GM12865 (cell line): ENCODE results near the gene TSR2.
A peak's percentile ranks its signal among the peaks of the same experiment; 100 is the strongest.

ENCODE experiments used
- DNase-seq: peaks from one replicate; pipeline ENCODE4 v3.0.0; 2010; ENCODE audit warnings: low read depth
- H3K4me3 ChIP-seq: 2 replicates; pipeline ENCODE4 v1.5.1; 2011; ENCODE audit warnings: mild to moderate bottlenecking, low read depth, low read length, control low read depth
- TF ChIP-seq, protein P1 (sequence below): IDR thresholded peaks from 2 replicates; pipeline ENCODE4 v1.5.1; 2011; ENCODE audit warnings: low read length, control low read depth, low read depth, inconsistent platforms; ENCODE audit not compliant: insufficient read depth; ENCODE audit errors: missing control alignments

Gene TSR2

GRCh38 chrX:54416965-54417364 lies 23.2 kb upstream of the TSR2 start:
- TF ChIP-seq, protein P1, sequence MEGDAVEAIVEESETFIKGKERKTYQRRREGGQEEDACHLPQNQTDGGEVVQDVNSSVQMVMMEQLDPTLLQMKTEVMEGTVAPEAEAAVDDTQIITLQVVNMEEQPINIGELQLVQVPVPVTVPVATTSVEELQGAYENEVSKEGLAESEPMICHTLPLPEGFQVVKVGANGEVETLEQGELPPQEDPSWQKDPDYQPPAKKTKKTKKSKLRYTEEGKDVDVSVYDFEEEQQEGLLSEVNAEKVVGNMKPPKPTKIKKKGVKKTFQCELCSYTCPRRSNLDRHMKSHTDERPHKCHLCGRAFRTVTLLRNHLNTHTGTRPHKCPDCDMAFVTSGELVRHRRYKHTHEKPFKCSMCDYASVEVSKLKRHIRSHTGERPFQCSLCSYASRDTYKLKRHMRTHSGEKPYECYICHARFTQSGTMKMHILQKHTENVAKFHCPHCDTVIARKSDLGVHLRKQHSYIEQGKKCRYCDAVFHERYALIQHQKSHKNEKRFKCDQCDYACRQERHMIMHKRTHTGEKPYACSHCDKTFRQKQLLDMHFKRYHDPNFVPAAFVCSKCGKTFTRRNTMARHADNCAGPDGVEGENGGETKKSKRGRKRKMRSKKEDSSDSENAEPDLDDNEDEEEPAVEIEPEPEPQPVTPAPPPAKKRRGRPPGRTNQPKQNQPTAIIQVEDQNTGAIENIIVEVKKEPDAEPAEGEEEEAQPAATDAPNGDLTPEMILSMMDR: no peak
- no peak for DNase-seq
- H3K4me3 ChIP-seq: no peak overlapping the region

GRCh38 chrX:54419559-54420302 lies 20.5 kb upstream of the TSR2 start:
- DNase-seq: no peak
- TF ChIP-seq, protein P1: no peak
- H3K4me3 ChIP-seq: no peak overlapping the region

GRCh38 chrX:54422168-54422567 lies 18.0 kb upstream of the TSR2 start:
- DNase-seq: no peak
- H3K4me3 ChIP-seq: no peak overlapping the region
- TF ChIP-seq, protein P1: no peak

- DNase-seq: peak; percentile 12
- TF ChIP-seq, protein P1: peak; percentile 17
Observed at GRCh38 chrX:54423161-54423888, 16.9 kb upstream of the TSR2 start.

DNA sequence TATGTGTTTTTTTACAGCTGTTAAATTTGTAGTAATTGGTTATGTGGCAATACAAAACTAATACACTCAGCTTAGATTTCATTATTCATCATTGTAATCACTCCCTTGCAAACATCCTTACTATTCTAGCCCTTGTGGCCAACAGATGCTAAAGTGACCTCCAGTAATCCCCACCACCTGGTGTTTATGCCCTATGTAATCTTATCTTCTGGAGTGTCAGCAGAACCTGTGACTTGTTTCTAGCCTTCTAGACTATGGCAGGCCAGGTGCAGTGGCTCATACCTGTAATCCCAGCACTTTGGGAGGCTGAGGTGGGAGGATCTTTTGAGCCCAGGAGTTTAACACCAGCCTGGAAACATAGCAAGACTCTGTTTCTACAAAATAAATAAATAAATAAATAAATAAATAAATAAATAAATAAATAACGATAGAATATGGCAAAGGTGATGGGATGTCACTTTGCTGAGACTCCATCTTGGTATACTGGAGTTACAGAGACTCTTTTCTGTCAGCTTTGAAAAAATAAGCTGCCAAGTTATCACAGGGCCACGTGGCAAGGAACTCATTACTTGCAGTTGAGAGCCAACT lies 12.3 kb upstream of the TSR2 start:
- no peak overlapping the region for H3K4me3 ChIP-seq
- DNase-seq: no peak
- TF ChIP-seq, protein P1: no peak

More at GRCh38 chrX:54423161-54423888, 16.9 kb upstream of the TSR2 start:
- H3K4me3 ChIP-seq: no peak overlapping the region

DNA sequence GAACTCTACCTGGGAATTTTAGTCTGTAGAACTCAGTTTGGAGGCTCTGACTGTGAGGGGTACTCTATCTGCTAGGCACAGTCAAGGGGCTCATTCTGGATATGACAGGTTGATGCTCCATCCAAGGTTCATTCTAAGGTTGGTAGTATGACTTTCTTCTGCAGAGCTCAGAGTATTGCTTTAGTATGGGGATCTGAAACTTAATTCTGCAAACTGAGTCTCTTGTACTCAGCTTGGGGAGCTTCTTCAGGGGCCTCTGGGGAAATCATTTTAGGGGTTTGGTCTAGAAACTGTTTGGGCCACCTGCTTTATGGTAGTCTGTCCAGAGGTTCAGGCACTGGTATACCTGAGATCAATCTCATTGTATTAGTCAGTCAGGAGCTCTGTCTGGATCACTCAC lies 9.7 kb upstream of the TSR2 start:
- TF ChIP-seq, protein P1: no peak
- no peak overlapping the region for H3K4me3 ChIP-seq
- peak; percentile 6 for DNase-seq
